ENCODE data around the gene MYRF.

MYRF gene

DNA sequence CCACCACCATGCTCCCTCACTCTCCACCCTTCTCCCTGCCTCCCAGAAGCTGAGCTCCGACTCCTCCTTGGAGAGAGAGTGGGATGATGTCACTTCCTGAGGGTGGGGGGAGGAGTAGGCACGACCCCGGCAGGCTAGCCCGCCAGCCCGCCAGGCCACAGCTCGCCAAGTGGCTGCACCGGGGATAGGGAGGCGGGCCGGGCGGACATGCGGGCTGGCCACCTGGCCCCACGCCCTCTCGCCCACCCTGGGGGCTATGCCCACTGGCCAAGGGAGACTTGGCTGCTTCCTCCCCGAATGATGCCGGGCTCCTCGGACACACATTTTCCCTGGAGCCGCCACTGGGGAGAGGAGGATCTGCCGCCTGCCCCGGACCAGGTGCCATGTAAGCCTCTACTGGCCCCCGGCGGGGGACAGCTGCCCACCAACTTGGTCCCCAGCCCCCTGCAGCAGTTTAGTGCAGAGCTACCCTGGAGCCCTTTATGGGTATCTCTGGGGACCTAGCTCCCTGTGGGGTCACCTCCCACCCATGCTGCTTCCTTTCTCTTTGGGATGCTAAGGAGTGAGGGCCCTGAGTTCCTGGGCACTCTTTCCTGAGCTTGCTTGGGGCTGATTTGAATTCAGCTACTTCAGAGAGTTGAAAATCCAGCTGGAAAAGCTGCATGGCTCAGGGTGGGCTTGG lies 33.7 kb upstream of the MYRF start:
- no peak for DNase-seq (ENCODE audit: low read depth)

DNA sequence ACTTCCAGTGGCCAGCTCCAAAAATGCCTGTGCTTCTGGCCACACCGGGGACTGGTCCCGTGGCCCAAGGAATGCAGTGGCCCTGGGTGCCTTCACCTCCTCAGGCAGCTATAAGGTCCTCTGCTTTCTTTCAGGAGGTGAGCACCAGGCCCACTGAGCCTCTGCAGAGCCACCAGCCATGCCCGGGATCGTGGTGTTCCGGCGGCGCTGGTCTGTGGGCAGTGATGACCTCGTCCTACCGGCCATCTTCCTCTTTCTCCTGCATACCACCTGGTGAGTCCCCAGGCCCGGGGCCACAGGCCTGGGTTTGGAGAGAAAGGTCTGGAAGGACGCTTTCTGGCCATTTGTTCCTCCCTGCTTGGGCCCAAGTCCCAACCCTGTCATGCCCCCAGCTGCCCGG lies 32.5 kb upstream of the MYRF start:
- DNase-seq (ENCODE audit: low read depth) = no peak

DNA sequence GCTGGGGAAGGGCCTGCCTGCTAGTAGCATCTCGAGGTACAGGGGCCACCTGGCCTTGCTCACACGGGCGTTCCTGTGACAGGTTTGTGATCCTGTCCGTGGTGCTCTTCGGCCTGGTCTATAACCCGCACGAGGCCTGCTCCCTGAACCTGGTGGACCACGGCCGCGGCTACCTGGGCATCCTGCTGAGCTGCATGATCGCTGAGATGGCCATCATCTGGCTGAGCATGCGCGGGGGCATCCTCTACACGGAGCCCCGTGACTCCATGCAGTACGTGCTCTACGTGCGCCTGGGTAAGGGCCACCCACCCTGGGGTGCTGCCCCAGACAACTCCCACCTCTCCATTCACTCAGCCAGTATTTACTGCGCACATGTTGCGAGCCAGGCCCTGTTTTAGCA lies 31.8 kb upstream of the MYRF start:
- DNase-seq (ENCODE audit: low read depth) = no peak

DNA sequence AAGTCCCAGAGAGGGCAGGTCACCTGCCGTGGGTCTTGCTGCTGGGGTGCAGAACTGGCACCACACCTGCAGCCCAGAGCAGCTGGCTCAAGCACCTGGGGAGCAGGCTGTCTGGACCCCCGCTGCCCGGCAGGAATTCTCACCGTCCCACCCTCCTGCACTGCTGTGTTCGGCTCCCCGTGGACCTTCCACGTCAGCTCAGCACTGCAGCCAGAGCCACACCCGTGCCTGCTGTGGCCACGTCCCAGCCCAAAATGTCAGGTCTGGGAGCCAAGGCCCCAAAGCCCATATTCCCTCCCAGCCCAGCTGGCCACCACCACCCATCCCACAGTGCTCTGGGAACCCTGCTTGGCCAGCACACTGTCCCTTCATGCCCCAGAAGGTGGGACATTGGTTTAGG lies 28.0 kb upstream of the MYRF start:
- DNase-seq (ENCODE audit: low read depth) = no peak

DNA sequence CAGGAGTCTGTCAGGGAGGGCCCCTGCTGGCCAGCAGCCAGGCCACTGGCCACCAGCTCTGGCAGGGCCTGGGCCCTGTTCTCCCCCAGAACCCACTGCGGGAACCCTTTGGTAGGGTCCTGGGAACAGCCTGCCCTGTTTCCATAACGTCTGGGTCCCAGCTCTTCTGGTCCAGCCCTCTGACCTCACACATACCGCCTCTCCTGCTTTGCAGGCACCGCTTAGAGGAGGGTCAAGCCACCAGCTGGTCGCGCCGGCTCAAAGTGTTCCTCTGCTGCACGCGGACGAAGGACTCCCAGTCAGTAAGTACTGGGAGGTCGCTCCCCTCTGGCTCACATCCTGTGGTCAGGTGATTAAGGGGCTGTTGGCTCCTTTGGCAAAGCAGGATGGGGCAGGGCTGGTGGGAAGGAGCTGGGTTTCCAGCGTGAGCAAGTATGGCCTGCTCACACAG lies 26.6 kb upstream of the MYRF start:
- DNase-seq (ENCODE audit: low read depth) = no peak

DNA sequence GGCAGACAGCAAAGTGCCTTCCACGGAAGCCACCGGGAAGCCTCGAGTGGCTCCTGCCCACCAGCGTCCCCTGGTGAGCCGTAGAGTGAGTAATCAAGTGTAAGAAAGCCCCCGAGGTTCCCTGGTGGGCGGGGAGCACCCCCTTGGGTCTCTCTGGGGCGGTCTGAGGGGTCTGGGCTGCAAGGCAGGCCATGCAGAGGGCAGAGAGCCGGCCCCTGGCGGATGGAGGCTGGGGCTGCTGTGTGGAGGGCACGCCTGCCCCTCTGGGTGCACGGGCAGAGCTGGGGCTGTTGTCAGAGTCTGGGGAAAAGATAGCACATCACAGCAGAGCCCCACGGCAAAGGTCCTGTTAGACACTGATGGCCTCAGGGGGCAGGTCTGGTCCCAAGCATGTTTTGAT lies 25.7 kb upstream of the MYRF start:
- no peak for DNase-seq (ENCODE audit: low read depth)

DNA sequence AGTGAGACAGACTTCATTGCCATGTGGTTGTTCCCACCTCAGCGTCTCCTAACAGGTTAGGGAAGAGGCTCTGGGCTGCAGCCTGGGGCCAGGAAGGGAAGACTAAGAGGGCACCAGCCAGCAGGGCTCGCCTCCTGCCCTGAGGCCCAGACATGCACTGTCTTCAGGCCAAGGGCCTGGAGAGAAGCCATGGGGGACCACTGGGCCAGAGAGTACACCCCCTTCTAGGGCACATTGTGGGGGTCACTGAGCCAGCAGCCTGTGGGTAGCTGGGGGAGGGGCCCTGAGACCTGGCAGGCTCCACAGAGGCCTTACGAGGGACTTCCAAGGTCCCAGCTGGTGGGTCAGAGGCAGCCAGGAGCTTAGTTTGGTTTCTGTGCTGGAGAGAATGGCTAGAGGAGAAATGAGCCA lies 25.0 kb upstream of the MYRF start:
- DNase-seq (ENCODE audit: low read depth) = no peak

DNA sequence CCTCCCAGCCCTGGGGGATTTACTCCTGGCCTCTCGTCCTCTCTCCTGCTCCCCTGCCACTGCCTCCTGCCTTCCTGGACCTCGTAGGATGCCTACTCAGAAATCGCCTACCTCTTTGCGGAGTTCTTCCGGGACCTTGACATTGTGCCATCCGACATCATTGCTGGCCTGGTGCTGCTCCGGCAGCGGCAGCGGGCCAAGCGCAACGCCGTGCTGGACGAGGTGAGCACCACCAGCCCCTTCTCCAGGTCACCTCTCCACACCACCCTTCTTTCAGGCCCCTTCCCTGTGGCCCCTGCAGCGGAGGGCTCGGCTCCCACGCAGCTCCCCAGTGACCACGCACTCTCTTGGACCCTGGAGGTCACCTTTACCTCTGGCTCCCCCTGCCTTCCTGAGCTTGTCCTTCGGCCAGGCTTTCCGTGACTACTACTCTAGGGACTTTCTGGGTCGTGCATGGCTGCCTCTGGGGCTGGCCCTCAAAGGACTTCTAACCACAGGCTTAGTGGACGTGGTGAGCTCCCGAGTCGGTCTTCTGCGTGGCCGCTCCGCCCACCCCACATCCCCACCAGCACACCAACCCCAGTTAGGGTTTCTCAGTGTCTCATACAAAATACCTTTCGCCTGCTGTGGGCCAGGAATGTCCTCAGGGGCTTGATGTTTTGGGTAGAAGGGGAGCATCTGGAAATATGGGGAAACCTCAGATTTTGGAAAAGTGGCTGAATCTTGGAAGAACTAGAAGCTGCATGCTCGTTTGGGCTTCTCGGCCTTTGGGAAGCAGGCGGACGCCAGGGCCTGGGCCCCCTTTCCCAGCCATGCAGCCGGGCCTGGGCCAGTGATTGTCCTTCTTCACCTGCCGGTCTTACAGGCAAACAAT lies 24.1 kb upstream of the MYRF start:
- DNase-seq (ENCODE audit: low read depth) = no peak

DNA sequence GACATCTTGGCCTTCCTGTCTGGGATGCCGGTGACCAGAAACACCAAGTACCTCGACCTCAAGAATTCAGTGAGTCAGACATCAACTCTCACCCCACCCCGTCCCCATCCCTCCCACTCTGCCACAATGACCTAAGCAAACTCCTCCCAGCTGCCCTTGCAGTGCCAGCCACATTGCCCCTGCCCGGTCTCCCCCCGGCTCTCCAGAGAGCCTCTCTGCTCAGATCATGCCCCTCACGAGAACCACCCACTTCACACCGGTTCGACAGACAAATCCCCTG lies 23.6 kb upstream of the MYRF start:
- no peak for DNase-seq (ENCODE audit: low read depth)

DNA sequence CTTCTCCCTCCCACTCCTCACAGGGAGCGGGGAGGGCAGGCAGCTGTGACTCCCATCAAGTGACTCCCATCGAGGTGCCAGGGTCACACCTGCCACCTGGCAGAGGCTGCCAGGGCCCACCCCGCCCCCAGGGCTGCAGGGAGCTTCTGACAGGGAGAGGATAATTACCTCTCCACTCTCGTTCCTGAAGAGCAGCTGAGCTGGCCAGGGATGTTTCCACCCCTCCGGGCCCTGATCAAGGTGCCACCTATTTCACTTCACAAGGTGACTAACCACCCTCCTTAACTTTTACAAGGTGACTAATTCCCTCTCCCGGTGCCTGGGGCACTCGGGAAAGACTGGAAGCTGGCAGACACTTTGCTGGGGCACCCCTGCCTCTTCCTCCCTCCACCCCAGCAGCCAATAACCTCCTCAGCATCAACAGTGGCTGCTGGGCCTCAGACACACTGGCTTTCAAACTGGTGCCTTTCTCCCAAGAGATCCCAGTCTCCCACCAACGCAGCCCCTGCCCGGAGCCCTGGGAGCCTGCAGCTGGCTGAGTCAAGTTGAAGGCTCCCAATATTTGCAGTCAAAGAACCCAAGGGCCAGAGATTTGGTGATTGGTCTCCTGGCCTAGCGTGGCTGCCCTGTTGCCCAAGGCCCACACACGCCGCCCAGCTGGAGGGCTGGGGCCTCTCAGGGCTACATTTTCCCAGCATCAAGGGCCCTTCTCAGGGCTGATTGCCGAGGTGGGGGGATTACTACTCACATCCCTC lies 22.0 kb upstream of the MYRF start:
- no peak for DNase-seq (ENCODE audit: low read depth)

DNA sequence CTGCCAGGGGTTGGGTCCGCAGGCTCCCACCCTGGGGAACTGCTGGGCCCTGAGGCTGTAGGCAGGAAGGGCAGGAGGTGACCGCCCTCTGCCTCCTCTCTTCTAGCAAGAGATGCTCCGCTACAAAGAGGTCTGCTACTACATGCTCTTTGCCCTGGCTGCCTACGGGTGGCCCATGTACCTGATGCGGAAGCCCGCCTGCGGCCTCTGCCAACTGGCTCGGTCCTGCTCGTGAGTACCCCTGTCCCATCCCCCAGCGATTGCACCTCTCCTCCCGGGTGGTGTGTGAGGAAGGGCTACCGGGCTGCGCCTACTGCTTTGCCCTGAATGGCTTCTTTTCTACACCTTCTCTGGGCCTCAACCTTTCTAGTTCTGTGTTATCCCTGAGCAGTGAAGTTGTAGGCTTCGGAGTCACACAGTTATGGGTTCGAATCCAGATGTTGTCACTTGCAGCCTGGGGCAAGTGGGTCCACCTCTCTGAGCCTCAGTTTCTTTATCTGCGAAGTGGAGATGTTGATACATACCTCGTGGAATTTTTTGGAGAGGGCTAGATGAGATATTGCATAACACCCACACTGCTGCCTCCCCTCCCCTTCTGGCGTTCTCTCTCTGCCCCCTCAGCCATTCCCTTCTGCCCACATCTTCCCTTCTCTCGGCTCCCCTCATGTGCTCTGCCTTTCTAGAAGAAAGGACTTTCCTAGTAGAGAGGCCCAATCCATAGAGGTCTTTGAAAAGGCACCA lies 21.1 kb upstream of the MYRF start:
- DNase-seq (ENCODE audit: low read depth) = no peak

DNA sequence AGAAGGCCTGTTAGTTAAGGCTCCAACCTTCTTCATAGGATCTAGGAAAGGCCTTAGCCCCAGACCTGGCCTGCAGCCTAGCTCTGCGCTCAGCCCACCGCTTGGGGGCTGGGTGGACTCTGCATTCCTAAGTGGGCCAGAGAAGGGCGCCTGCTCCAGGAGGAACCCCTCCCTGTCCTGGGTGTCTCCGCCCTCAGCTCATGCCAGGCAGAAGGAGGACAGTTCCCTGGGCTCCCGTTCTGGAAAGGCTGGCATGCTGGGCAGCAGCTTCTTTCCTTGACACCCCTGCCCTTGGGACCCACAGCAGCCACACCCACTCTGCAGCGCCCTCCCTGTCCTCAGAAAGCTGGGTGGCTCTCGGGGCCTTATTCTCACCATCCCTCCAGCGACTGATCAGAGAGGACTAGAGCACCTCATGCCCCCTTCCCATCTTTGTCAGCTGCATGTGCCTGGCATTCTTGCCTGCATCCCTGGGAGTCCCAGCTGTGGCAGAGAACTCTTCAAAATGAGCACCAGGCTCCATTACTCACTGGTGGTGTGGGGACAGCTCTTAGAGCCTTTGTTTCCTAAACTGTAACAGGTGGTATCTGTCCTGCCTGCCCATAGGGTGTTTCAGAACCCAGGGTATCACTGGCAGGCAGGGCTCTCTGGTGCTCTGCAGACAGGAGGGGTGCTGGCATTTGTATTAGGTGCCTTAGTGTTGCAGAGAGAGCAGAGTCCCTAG lies 20.3 kb upstream of the MYRF start:
- no peak for DNase-seq (ENCODE audit: low read depth)

DNA sequence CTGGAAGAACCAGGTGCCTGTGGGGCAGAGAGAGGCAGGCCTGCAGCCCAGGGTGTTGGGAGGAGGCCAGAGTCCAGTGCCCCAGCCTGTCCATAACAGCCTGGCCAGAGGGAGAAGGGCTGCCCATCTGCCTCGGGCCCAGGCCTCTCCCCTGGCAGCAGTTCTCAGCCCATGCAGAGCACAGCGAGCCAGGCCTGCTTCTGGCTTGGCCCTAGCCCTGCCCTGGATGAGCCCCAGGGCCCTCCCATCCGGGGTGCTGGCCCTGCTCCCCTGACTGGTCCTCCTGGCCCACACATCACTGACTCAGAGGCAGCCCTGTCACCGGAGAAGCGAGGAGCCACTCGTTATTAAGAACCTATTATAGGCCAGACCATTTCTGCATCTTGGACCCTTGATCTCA lies 19.7 kb upstream of the MYRF start:
- no peak for DNase-seq (ENCODE audit: low read depth)

DNA sequence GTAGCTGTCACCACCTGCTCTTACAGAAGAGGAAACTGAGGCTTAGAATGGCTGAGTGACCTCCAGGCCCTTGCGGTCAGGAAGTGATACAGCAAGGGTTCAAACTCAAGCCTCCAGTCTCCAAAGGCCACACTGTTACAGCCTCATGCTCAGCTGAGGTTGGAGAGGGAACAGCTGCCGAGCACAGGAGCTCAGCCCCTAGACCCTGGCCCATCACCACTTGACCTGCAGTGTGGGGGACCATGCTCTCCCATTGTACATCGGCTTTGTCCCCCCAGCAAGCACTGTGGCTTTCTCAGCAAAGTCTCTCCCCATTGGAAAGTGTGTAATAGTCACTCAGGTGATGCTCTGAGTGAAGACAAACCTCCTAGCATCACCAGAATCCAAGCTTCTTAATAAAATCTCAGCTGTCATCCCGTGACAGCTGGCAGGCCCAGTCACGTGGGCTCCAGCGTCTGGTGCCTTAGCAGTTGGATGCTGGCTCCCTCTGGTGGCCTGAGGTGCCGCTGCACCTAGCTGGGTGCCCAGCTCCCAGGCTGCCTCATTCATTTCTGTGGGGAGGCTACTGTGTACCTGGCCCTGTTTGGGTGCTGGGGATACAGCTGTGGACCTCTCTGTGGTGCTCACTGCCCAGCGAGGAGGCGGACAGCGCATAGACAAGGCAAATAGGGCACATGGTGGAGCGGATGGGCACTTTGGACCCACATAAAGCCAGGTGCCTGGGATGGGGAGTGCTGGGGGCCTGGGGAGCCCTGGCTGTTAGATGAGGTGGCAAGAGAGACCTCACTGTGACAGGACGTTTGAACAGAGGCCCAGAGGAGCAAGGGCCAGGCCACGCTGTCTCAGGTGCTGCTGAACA lies 19.1 kb upstream of the MYRF start:
- DNase-seq (ENCODE audit: low read depth) = peak; percentile 76

DNA sequence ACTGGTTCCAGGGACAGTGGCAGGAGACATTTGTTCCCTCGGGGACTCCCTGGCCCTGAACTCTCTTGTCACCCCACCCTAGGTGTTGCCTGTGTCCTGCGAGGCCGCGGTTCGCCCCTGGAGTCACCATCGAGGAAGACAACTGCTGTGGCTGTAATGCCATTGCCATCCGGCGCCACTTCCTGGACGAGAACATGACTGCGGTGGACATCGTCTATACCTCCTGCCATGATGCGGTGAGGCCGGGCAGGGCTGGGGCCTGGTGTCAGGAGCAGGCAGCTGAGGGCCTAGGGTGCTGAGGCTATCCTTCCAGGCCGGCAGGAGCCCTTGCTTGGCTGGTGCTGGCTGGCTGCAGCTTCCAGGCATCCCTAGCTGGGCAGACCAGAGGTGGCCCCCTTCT lies 17.7 kb upstream of the MYRF start:
- no peak for DNase-seq (ENCODE audit: low read depth)

DNA sequence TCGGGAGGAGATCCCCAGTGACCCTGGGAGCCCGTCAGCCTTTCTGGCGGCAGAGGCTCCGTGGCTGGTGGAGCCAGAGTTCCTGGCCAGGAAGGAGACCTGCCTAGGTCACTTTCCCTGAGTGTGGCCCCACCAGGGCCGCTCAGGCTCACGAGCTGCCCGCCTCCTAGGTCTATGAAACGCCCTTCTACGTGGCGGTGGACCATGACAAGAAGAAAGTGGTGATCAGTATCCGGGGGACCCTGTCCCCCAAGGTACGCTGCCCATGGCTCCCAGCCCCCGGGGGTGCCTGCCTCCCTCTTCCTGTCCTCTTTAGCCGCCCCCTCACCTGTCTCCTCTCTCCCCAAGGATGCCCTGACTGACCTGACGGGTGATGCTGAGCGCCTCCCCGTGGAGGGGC lies 17.0 kb upstream of the MYRF start:
- no peak for DNase-seq (ENCODE audit: low read depth)

DNA sequence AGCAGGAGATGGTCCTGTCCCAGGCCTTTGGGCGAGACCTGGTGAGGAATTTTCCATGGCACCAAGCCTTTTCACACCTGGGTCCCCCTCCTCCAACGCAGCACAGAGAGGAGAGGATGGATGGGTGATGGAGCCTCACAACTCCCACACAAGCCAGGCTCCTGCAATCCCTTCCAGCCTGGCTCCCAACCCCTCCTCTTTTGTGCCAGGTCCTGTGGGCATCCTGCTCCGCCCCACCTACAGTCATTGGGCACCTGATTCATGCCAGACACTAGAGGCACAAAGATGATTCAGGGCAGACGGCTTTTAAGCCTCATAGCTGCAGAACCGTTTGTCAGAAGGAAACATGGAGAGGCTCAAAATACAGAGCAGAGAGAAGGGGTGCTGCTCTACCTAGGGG lies 16.1 kb upstream of the MYRF start:
- DNase-seq (ENCODE audit: low read depth) = no peak

DNA sequence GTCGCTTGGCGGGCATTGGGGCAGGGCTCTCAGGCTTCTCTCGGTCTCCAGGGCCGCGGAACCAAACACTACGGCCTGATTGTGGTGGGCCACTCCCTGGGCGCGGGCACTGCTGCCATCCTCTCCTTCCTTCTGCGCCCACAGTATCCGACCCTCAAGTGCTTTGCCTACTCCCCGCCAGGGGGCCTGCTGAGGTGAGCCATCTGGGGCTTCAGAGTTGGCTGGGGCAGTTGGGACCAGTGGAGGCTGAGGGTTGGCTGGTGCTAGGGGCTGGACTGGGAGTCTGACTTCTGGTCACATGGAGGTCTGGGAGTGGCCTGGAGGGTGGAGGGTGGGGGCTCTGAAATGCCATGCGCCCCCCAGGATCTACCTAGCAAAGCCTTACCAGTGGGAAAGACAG lies 15.3 kb upstream of the MYRF start:
- no peak for DNase-seq (ENCODE audit: low read depth)

DNA sequence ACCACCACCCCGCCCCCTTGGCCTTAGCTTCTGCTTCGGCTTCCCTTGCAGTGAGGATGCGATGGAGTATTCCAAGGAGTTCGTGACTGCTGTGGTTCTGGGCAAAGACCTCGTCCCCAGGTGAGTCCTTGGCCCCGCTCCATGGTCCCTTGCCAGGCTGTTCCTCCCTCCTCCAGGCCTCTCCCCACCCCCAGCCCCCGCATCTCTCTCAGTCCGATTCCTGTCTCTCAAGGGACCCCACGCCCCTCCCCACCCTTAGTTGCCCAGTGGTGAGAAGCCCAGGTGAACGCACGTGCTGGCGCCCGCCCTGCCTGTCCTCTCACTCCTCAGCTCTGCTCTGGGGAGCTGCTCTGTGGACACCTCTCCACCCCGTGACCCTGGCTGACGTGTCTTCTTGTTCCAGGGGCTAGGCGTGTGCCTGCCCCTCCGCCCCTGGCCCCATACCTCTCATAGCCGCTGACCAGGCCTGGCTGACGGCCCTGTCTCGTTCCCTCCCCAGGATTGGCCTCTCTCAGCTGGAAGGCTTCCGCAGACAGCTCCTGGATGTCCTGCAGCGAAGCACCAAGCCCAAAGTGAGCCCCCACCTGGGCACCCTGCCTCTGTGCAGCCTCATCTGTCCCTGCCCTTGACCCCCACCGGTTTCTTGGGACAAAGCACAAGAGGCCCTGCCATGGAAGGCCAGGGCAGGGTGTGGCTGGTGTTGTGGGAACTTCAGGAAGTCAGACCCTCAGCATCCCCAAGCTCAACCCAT lies 14.6 kb upstream of the MYRF start:
- no peak for DNase-seq (ENCODE audit: low read depth)

DNA sequence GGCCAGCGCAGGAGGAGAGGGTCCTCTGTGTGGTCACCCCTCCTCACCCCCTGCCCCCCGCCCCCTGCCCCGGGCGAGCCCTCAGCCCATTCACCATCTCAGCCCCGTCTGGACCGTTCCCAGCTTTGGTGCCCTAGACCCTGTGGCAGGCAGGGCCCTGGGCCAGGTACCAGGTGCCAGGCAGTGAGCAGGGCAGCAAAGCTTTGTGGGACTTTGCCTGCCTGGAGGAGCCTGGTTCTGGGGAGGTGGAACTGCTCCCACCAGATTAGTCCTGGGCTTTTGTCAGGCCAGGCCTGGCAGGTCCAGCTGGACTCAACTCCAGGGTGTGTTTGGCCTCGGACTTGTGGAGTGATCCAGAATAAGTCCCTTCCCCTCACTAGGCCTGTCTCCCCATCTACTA lies 13.7 kb upstream of the MYRF start:
- DNase-seq (ENCODE audit: low read depth) = no peak
